Activated T-helper 9 cell treated with anti-CD3 and anti-CD28 coated beads, Interleukin-2, amount 50 U/mL, for 16 hours (primary cell): ENCODE measurements around the gene DIPK1A.

Source experiments
- DNase-seq: peaks from one replicate; pipeline ENCODE4 v3.0.0-alpha.2; 2020; ENCODE audit warnings: low read depth

DIPK1A gene

DNA sequence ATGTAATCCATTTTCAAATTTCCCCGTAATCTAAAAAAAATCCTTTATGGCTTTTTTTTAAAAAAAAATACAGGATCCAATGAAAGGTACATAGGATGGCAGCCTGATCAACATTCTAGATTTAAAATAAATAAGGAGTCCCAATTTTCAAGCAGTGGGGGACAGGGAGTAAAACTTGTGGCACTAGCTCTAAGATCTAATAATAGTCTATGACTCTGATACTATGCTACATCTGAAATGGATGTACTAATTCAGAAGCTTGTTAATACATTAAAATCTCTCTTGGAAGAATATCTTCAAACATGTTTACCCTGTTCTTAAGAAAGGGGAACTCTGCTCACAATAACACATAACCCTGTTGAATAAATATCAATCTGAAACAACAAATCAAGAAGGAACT is 8.5 kb downstream of the DIPK1A start:
- no peak for DNase-seq

DNA sequence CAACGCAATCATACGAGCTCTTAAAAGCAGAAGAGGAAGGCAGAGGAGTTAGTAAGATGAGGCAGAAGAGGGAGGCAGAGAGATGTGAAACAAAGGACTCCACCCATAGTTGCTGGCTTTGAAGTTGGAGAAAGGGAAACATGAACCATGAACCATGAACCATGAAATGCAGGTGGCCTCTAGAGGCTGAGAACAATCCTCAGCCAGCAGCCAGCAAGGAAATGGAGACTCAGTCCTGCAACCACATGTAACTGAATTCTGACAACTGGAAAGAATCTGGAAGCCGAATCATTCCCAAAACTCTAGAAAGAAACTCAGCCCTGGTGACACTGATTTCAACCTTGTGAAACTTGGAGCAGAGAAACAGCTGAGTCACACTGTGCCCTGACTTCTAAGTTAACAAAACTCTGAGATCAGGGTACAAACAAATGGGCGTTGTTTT is 10.1 kb downstream of the DIPK1A start:
- no peak for DNase-seq

DNA sequence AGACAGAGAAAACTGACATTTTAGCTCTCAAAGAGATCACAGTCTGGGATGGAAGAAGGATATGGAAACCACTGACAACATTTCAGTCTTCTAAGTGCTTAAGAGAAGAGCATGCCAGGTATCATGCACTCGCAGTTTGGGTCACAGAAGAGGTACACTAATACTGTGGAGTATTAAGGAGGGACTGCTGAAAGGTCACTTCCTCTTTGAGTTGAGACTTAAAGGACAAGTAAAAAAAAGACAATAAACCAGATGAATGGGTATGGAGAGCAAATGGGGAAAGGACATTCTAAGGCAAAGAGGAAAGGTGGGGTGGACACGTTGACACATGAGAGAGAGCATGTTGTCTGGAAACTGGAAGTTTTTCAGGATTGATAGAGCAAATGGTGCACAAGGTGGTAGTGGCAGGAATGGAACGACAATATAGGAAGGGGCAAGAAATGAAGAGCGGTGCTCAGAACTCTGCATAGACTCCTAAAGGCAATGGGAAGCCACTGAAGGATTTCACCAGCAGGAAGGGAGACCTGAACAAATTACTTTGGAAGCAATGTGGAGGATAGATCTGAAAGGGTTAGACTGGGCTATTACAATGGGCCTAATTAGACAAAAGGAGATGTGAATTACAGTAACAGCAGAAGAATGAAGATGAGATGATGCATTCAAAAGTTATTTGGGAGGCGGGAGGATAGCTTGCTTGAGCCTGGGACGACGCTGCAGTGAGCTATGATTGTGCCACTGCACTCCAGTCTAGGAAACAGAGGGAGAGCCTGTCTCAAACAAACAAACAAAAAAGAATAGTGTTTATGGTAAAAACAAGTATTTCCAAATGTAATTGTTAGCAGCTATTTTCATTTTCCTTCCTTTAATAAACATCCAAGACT is 11.1 kb downstream of the DIPK1A start:
- no peak for DNase-seq

DNA sequence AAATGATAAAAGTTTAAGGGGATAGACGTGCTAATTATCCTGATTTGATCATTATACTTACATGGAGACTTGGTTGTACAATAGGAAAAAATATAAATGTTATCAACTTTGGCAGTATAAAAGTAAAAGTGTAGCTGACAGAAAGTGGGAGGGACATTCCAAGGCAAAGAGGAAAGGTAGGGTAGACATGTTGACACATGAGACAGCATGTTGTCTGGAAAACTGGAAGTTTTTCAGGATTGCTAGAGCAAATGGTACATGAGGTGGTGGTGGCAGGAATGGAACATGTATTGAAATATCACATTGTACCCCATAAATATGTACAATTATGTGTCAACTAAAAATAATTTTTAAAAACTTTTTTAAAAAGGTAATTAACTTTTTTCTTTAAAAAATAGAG is 13.2 kb downstream of the DIPK1A start:
- no peak for DNase-seq

DNA sequence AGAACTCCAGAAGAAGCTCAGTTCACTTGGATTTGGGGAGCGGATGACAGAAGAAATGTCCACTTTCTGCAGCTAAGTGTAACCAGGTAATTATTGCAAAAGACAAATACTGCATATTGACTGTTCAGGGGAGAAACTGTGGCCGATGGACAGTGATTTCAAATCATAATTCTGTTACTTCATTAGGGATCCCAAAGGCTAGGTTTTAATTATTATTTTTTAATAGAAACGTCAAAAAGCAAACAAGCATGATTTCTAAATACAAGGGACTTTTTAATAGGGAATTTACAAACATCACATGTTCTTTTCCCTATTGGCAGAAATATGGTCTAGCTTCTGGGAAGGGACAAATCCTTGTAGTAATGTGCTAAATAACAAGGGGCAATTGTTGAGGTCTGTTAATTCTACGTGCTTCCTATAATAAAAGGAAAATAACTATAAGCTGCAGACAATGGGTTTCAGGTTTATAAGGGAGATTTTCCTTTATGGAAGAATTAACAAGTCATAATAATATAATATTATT is 15.5 kb downstream of the DIPK1A start:
- no peak for DNase-seq

DNA sequence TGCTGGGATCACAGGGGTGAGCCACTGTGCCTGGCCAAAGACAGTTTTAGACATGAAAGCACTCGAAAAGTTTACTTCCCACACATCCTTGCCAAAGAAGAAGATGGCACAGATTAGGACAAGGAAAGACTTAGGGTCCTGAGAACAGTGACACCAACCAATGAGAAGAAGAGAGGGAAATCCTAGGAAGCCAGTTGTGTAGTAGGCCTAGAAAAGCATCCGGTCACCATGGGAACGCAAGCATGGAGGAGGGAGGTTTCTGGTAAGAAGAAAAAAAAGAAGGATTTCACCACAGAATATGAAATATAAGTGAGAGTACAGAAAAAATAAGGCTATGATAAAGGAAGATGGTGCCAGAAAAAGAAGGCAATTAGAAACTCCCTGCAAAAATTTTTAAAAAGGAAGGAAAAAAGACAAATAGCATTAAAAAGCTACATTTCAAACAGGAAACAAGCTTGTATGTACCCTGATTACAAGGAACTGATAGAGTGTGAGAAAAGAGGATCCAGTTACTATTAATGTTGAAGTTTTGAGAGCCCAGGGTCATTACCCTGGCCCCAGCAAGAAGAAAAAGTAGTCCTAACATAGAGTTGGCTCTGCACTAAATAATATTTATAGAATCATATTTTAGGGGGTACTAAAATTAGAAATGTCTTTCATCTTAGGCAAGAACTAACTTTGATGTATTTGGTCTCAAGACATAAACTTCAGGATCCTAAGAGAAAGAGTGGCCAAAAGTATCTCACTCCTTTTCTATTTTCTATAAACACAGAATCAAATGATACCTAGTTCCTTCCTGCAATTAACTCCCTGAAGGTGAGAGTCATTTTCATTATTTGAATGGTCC is 16.1 kb downstream of the DIPK1A start:
- DNase-seq, result no peak

DNA sequence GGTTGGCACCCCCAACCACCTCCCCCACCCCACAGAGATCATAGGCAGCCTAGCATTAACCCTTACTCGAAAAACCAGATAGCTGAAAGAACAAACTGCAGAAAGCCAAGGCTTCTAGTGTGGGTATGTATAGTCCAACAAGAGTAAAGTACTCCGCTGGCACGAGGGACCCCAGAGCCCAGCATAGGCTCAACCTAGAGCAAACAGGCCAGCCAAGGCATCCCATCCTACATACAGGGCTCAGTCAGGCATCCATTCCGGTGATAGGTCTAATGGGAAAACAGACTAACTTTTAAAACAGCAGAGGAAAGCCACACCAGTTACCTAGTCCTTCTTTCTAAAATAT is 17.8 kb downstream of the DIPK1A start:
- no peak for DNase-seq

DNA sequence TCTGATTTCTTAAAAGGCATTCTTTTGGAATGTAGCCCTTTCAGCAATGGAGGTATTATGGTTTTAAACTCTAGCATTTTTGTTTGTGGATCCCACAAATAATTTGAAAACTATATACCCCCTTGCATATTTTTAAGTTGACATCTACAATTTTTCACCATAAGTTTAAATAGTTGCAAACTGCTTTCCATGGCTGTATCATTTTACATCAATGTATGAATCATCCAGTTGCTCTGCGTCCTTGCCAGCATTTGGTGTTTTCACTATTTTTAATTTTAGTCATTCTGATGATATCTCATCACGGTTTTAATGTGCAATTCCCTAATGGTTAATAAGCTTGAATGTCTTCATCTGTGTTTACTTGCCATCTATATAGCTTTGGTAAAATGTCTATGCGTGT is 20.7 kb downstream of the DIPK1A start:
- no peak for DNase-seq

DNA sequence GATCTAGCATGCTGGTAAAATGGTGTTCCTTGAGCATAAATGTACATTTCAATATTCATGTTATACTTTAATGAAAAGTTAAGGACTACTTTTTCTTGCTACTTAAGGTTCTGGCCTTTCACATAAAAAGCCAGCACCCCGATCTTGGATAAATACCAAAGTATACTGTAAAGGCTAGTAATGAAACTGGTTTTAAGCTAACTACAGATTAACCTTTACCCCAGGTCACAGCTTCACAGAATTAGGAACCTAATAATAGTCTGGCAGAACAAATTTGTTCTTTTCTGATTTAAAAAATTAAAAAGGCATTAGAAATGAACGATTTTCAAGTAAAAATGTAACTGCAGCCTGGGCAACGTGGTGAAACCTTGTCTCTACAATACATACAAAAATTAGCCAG is 23.5 kb downstream of the DIPK1A start:
- DNase-seq, result no peak

DNA sequence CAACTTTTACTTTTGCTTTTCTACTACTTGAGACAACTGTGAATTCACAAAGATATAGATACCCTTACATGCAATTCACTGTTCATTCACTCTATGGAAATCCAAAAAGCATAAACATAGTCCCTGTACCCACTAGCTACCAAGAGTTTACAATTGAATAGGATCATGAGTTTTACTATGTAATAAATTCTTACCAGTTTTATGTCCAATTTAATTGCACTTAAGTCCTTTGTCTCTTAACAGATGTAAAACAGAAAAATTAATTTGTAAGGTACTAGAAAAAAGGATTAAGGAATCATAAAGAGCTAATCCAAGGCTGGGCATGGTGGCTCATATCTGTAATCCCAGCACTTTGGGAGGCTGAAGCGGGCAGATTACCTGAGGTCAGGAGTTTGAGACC is 24.4 kb downstream of the DIPK1A start:
- DNase-seq, result no peak

DNA sequence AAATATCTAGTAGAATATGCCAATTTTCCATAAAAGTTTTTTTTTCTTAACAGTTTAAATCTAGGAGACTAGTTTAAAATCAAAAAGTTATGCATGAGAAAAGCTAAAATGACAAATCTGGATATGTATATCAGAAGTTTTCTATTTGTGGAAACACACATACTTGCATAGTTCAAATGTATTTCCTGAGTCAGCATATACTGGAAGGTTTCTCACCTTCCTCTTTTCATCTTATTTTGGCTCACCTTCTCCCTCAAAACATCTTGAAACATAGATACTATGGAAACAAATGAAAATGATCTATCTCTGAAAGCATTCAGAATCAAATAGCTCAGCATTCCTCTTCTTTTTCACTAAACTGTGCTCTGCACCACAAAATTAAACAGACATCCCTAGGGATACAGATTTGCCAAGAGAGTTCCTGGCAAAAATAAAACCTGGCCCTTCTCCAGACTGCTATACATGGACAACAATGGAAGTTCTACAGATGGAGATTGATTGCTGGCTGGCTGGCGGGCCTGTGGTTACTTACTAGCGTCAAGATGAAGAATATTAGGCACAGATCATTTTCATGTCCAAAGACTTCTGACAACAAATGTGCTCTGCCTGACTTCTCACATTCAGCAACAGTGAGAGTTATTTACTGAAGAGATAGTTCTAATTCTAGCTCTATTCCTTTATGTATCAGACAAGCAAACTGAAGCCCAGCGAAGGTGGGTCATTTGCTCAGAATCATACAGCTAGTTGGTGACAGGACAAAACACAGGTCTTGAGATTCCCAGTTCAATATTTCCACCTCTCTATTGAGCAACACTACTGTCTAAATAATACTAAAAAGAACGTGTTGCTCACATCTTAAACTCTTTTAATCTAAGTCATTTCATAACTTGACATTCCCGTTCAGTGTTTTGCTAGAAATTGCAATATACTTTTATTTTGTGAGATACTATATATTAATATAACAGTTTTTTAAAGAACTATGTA is 26.6 kb downstream of the DIPK1A start:
- DNase-seq, result no peak

DNA sequence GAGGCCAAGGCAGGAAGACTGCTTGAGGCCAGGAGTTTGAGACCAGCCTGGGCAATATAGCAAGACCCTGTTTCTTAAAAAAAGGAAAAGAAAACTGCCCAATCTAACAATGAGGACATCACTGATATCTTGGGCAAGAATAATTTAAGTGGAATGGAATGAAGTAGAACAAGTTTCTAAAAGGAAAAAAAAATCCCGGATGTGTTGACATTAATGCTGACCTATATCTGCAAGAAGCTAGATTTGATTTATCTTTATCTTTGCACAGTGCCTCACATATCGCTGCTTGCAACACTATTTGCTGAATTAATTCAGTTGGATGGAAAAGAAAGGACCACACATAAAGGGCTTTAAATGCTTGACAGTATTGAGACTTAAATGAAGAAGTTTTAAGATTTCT is 27.8 kb downstream of the DIPK1A start:
- DNase-seq, result no peak

DNA sequence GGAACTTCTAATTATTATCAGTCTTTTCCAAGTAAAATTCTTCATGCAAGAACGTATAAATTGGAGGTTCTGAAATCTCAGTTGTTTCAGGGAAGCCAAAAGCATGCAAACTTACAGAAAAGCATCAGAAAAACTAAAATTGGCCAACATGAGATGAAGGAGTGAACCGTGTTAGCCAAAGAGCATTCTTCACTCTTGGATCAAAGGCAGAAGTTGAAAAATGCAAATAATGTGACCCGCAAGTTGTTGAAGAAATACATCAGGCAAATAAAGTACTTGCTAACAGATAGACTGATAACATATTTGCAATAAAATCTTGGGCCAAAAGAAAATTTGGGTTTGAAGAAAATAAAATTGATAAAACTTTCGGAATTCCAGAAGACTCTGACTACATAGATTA is 29.6 kb downstream of the DIPK1A start:
- no peak for DNase-seq

DNA sequence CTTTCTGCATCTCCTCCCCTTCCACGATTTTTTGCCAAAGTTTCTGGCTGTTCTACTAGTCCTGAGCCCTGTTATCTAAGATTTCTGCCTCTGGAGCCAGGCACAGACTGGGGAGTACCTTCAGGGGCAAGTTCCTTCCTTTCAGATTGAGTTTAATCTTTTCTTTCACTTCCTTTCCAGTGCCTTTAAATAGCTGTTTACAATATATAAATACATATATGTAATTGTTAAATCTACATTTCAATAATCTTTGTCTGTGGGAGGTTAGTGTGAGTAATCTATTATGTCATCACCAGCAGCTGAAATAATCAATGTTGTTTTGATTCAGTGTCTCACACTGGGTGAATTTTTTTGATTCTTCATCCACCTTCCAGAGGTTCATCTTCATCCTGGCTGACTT is 31.8 kb downstream of the DIPK1A start:
- no peak for DNase-seq

DNA sequence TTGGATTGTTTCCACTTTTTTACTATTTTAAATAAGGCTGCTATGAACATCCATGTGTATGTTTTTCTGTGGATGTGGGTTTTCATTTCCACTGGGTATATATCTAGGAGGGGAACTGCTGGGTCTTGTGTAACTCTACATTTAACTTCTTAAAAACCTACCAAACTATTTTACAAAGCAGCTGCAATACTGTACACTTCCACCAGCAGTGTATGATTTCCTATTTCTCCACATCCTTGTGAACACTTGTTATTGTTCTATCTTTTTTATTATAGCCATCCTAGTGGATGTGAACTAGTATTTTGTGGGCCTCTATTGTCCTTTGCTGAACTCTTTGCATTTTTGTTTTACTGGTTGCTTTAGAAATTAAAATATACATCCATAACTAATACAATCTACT is 33.4 kb downstream of the DIPK1A start:
- DNase-seq, result no peak

DNA sequence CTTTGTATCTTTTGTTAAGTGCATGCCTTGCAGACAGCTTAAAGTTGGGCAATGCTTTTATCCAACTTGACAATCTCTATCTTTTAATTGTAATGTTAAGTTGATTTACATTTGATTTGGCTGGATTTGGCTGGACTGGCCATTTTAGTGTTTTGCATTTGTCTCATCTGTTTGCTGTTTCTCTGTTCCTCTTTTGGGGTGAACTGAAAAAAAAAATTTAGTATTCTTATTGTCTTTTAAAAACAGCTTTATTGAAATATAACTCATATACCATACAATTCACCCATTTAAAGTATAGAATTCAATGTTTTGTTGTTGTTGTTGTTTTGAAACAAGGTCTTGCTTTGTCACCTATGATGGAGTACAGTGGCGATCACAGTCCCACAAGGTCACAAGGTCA is 34.4 kb downstream of the DIPK1A start:
- DNase-seq, result no peak

DNA sequence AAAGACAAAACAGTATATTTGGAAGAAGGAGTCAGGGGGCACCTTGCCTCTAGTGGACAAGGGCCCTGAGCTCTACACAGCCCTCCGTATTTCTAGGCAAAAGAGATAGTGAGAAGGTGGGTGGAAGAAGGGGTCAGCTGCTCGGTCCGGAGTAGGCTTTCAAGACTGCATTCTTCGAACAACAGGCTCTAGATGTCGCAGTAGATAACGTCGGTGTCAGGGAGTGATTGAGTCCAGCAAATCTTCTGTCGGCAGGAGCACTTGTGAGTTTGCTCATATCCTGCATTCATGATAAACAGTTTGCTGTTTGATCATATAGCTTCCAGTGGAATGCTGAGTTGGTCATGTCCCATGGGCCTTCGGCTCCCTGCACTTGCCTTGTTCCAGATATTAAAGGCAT is 36.8 kb downstream of the DIPK1A start:
- DNase-seq, result no peak

DNA sequence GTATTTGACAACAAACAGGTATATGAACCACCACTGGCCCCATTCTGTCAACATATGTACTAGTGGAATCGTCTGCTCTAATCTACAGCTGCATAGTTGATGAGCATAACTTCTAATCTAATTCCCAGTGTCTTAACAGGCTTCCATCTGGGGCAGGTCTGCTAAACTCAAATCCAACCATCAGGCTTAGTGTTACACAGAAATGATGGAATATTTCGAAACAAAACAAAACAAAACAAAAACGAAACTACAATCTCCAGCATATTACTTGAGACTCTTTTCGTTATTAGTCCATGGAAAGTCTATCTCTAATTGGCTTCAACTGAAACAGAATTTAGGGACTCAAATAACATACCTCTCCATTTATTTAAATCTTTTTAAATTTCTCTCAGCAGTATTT is 37.6 kb downstream of the DIPK1A start:
- no peak for DNase-seq

DNA sequence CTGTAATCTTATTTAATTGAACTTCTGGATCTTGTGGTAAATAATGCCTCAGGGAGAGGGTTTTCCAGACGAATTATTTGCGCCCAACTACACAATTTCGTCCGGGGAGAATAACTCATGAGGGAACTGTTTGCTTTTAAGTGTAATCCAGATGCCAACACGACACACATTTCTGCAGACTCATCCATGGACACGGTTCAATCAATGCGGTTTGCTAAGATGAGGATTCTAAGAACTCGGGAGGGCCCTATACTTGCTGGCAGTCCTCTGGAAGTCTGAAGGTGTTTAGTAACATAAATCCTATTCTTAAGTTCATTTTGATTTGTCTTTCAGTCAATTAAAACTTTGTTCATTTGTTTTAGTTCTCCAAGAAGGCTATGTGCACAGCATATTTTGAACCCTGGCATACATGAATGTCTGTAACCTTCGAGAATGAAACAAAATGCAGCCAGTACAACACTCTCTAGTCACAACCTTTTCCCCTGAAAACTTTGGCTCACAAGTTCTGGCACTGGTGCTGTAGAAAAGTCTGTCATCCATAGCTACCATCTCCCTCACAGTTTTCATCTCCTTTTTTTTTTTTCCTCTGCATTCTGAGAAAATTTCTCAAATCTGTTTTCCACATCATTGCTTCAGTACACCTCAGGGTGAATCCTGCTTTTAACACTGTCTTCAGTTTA is 38.8 kb downstream of the DIPK1A start:
- no peak for DNase-seq

DNA sequence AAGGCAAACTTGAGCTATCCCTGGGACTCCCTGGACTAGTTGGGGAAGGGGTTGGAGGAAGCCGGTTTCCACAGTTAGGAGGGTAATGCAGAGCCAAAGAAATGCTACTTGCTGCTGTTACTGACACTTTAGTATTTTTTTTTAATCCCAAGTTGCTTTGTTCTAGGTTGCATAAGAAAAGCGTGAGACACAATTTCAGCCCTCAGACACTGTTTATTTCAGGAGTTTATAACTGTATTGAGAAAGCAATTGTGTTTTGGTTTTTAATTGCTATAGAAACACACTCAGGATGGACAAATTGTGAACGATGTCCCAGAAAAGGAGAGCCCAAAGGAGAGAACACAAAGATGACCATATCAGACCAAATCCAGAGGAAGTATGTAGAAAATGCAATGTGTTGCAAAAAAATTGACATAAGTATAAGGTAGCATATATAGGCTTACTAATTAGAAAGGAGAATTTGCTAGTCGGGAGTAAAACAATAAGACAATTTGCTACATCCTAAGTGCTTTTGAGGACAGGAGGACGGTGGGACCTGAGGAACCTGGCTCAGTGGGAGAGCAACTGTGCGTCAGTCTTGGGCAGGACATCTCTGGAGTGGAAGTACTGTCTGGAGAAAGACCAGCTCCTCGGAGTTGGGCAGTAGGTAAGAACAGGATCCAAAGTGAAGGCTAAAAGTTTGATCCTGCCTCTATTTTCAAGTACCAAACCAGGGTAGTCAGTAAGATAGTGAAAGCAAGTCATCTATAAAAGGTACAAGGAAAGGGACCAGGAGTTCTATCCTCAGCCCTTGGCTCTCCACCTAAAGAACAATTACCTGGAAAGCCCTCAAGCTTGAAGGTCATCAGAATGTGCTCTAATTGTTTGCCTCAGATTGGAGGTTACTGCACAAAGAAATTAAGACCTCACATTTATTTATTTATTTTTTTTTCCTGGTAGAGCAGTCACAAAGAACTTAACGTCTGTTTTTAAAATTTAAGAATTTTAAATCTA is 39.9 kb downstream of the DIPK1A start:
- DNase-seq, result no peak
